Upper lobe of left lung (tissue), 6 donors: ENCODE results near the gene WEE1. TPM values are rescaled to one million over a fixed set of nuclear protein-coding genes. Genes with fewer than 3 reads are reported as not detected.

Experiments used
- ATAC-seq, 2 donors: fragments of 200-7000 bp; cut with Tn5 transposase; one replicate each; pipeline ENCODE4 v1.9.1; 2022; ENCODE audit warnings: mild to moderate bottlenecking in 2 of 2, moderate library complexity in 2 of 2; ENCODE audit not compliant: low FRiP score in 2 of 2
- DNase-seq, 2 donors: peaks; one replicate each; pipeline ENCODE4 v3.0.0-alpha.2; 2019 to 2020
- H3K27ac ChIP-seq, 4 donors: fragments of 200-600 bp; sonication (generic); one replicate each; pipeline ENCODE4 v1.5.1; 2016 to 2019
- H3K27me3 ChIP-seq, 4 donors: fragments of 200-600 bp; sonication (generic); one replicate each; pipeline ENCODE4 v1.5.1; 2017 to 2019
- H3K36me3 ChIP-seq, 4 donors: fragments of 200-600 bp; sonication (generic); one replicate each; pipeline ENCODE4 v1.5.1; 2016 to 2019
- H3K4me1 ChIP-seq, 4 donors: fragments of 200-600 bp; sonication (generic); one replicate each; pipeline ENCODE4 v1.5.1; 2018 to 2019
- H3K4me3 ChIP-seq, 4 donors: fragments of 200-600 bp; sonication (generic); one replicate each; pipeline ENCODE4 v1.5.1; 2017 to 2019; ENCODE audit warnings: mild to moderate bottlenecking in 2 of 4, moderate library complexity in 1 of 4
- H3K9me3 ChIP-seq, 4 donors: fragments of 200-600 bp; sonication (generic); one replicate each; pipeline ENCODE4 v1.5.1; 2018 to 2019
- CTCF ChIP-seq, 6 experiments: fragments of 450-650 bp in 4 of 6; fragments of 200-600 bp in 2 of 6; sonication (generic) in 2 of 6; IDR thresholded peaks; one replicate each; pipeline ENCODE4 v1.5.1; 2016 to 2019; ENCODE audit warnings: antibody characterized with exemption in 6 of 6
- EP300 ChIP-seq, 4 donors: sonication (generic); formaldehyde crosslinking; IDR thresholded peaks; one replicate each; pipeline ENCODE4 v1.5.1; 2017; ENCODE audit warnings: antibody characterized with exemption in 4 of 4, control low read depth in 2 of 4
- POLR2A ChIP-seq, 4 donors: fragments of 450-650 bp; IDR thresholded peaks; one replicate each; pipeline ENCODE4 v1.5.1; 2016 to 2017; ENCODE audit warnings: antibody characterized with exemption in 4 of 4, mild to moderate bottlenecking in 2 of 4
- POLR2AphosphoS5 ChIP-seq, 2 donors: sonication (generic); formaldehyde crosslinking; IDR thresholded peaks; one replicate each; pipeline ENCODE4 v1.5.1; 2017; ENCODE audit warnings: antibody characterized with exemption in 2 of 2
- WGBS, 2 donors: methylation state at CpG; one replicate each; pipeline ENCODE4 v1.1.5; 2017 to 2018; 5-methylcytosine and 5-hydroxymethylcytosine counted together
- total RNA-seq, 6 donors: library from RNA; depleted of rRNA in 4 of 6; stranded (reverse); fragments of >200 nt in 4 of 6; gene quantifications; one replicate each; pipeline versions ENCODE4 v1.1.0 to v1.2.1, GENCODE V29; 2016 to 2021
- donor health status: DM: no; HTN: no; CAD: no; lungs with moderate emphysema.
- donor health status: DM: no; HTN: yes; CAD: no; lungs with severe emphysema.

The WEE1 gene
- total RNA-seq, 6 donors from 2014 or later, result 9.2 to 47.1 (median 13.4) TPM

- TF ChIP-seq POLR2A (IDR thresholded peaks at IDR 0.05), result no peak
- TF ChIP-seq EP300 (IDR thresholded peaks at IDR 0.05), result no peak
- no peak for TF ChIP-seq POLR2AphosphoS5 (IDR thresholded peaks at IDR 0.05)
- TF ChIP-seq CTCF (IDR thresholded peaks at IDR 0.05), result no peak
- no peak for ATAC-seq
- WGBS, 2 donors, result 100% methylated on average over 1 of the region's 1 CpG; no CpG with 5 or more reads in 1 of the 2 donors
- H3K27ac ChIP-seq, result no peak overlapping the region
- peaks cover 8 to 18% (median 15%) of the 10 kb centered on the region in 4 donors for H3K4me1 ChIP-seq
- no peaks in the 10 kb centered on the region for H3K36me3 ChIP-seq
- no peaks in the 10 kb centered on the region for H3K27me3 ChIP-seq
- H3K9me3 ChIP-seq, result no peaks in the 10 kb centered on the region
- H3K4me3 ChIP-seq, result no peak overlapping the region
- DNase-seq, result no peak
Observed at GRCh38 chr11:9563196-9563730, 10.2 kb upstream of the WEE1 start.

GRCh38 chr11:9565822-9566560 lies 7.5 kb upstream of the WEE1 start:
- Histone ChIP-seq H3K27me3 (no peaks in the 10 kb centered on the region), H3K4me3 (no peak overlapping the region), H3K36me3 (no peaks in the 10 kb centered on the region), H3K9me3 (no peaks in the 10 kb centered on the region), H3K4me1 (peaks cover 14 to 30% (median 30%) of the 10 kb centered on the region in 4 donors), H3K27ac (peak overlapping the region; percentile 46 to 77 (median 64))
- ATAC-seq (peak; percentile 72 to 89), DNase-seq (peak in 1 of 2 donors; percentile 23)
- 43 to 54% methylated on average over 7 of the region's 7 CpGs for WGBS, 2 donors
- no peak for TF ChIP-seq POLR2A (IDR thresholded peaks at IDR 0.05)
- TF ChIP-seq CTCF (IDR thresholded peaks at IDR 0.05), result no peak
- peak in 1 of 4 donors; percentile 39 for TF ChIP-seq EP300 (IDR thresholded peaks at IDR 0.05)
- TF ChIP-seq POLR2AphosphoS5 (IDR thresholded peaks at IDR 0.05), result peak; percentile 18 to 73

GRCh38 chr11:9566561-9567063 lies 6.9 kb upstream of the WEE1 start:
- Histone ChIP-seq H3K4me3 (no peak overlapping the region), H3K4me1 (peaks cover 14 to 30% (median 30%) of the 10 kb centered on the region in 4 donors), H3K27me3 (no peaks in the 10 kb centered on the region), H3K27ac (peak overlapping the region; percentile 46 to 77 (median 64)), H3K36me3 (no peaks in the 10 kb centered on the region), H3K9me3 (no peaks in the 10 kb centered on the region)
- ATAC-seq, result peak in 1 of 2 donors; percentile 67
- WGBS, 2 donors, result 85 to 92% methylated on average over 3 of the region's 3 CpGs
- TF ChIP-seq POLR2AphosphoS5 (IDR thresholded peaks at IDR 0.05), result no peak
- no peak for TF ChIP-seq POLR2A (IDR thresholded peaks at IDR 0.05)
- TF ChIP-seq CTCF (IDR thresholded peaks at IDR 0.05), result no peak
- TF ChIP-seq EP300 (IDR thresholded peaks at IDR 0.05), result no peak
- no peak for DNase-seq

- no peak for DNase-seq
Observed at GRCh38 chr11:9567401-9567800, 6.1 kb upstream of the WEE1 start.

More at GRCh38 chr11:9567401-9567800, 6.1 kb upstream of the WEE1 start:
- no peak for ATAC-seq
- H3K36me3 ChIP-seq, result no peaks in the 10 kb centered on the region
- TF ChIP-seq POLR2A (IDR thresholded peaks at IDR 0.05) (no peak), POLR2AphosphoS5 (IDR thresholded peaks at IDR 0.05) (no peak), CTCF (IDR thresholded peaks at IDR 0.05) (no peak), EP300 (IDR thresholded peaks at IDR 0.05) (no peak)
- WGBS, 2 donors, result 93 to 94% methylated on average over 5 of the region's 5 CpGs
- H3K4me1 ChIP-seq, result peaks cover 16 to 37% (median 33%) of the 10 kb centered on the region in 4 donors
- no peak overlapping the region for H3K4me3 ChIP-seq
- H3K27me3 ChIP-seq, result no peaks in the 10 kb centered on the region
- H3K9me3 ChIP-seq, result no peaks in the 10 kb centered on the region
- H3K27ac ChIP-seq, result peak overlapping the region; percentile 77 to 87 (median 85)
